D721Med (cell line): ENCODE measurements around the gene TWF1.
A peak's percentile ranks its signal among the peaks of the same experiment; 100 is the strongest.
"Not testable (repeated sequence)": the region's sequence is repeated elsewhere in the genome, so short reads cannot be mapped to it uniquely, and the experiment has no call there.

ENCODE experiments used
- DNase-seq: peaks from one replicate; pipeline ENCODE4 v3.0.0; 2011; ENCODE audit warnings: low spot score; ENCODE audit not compliant: insufficient read length
- FAIRE-seq: peaks from 2 replicates; lab custom pipeline; 2011; peaks lifted over from hg19 to GRCh38; lab: Jason Lieb, UNC
- TF ChIP-seq, protein P1 (sequence below): IDR thresholded peaks from 2 replicates; pipeline ENCODE4 v1.5.1; 2012; ENCODE audit warnings: mild to moderate bottlenecking, control low read depth; ENCODE audit not compliant: insufficient read depth; ENCODE audit errors: missing control alignments

The TWF1 gene

DNA sequence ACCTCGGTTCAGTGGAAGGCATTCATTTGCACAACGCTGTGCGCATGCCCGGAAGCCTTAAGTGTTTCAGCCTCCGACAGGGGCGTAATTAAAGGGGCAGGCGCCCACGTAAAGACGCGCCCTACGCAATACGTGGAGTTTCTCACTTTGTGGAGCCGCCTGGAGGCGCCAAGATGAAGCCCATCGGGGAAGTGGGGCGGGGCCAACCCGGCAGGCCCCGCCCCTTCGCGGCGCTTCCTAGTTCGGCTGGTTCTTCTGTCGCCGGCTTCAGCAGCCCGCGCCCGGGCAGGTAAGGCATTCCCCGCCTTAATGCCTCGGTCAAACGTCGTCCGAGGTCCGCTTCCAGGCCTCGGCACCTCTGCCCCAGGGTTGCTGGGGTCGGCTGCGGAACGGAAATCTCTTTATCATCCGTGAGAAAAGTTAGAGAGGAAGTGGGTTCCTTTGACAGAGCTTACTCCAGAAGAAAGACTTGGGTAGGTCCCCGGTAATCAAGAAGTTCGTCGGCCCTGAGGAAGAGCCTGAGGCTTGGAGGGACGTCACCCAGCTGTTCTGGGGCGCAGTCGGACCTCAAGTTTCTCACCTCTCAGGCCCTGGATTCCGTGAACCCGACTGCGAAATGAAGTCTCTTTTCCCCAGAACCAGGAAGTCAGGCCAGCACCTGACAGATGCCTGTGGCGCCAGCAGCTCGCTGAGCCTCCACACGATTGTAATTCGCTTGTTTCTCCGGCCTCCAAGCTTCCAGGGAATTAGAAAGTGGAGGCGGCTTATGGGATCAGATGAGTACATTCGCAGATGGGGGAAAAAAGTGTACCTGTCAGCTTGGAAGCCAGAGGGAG is 47.2 kb downstream of the TWF1 start, which contains the start of the genes IRAK4 and PUS7L:
Gene IRAK4, plus strand, starts transcription at position 224 of the 836 bp plus-strand sequence. CDS start 9,161 bp downstream, outside the sequence.
Gene PUS7L, minus strand, starts transcription at position 63 of the 836 bp plus-strand sequence. CDS start 3,545 bp downstream, outside the sequence.
- FAIRE-seq (no peak), DNase-seq (peak; percentile 58)
- TF ChIP-seq, protein P1, sequence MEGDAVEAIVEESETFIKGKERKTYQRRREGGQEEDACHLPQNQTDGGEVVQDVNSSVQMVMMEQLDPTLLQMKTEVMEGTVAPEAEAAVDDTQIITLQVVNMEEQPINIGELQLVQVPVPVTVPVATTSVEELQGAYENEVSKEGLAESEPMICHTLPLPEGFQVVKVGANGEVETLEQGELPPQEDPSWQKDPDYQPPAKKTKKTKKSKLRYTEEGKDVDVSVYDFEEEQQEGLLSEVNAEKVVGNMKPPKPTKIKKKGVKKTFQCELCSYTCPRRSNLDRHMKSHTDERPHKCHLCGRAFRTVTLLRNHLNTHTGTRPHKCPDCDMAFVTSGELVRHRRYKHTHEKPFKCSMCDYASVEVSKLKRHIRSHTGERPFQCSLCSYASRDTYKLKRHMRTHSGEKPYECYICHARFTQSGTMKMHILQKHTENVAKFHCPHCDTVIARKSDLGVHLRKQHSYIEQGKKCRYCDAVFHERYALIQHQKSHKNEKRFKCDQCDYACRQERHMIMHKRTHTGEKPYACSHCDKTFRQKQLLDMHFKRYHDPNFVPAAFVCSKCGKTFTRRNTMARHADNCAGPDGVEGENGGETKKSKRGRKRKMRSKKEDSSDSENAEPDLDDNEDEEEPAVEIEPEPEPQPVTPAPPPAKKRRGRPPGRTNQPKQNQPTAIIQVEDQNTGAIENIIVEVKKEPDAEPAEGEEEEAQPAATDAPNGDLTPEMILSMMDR: peak; percentile 50

DNA sequence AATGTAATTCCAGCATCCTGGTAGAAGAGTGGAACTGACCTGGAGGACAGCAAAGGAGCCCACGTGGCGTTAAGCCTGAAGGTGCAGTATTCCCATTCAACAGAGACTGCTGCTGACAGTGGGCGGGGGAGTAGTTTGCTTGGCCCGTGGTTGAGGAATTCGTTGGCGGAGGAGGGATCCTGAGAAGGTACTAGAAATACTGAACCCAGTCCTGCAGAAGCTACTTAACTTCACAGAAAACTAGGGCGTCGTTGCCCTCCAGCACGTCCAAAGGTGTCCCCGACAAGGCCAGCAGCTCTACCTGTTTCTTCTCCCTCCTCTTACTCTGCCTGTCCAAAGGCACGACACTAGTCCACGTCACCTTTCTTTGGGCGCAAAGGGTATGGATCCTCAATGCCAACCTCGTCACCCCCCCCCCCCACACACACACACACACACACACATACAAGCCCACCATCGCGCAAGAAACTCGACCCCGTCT is 47.8 kb downstream of the TWF1 start:
- FAIRE-seq (no peak), DNase-seq (no peak)
- TF ChIP-seq, protein P1: no peak

DNA sequence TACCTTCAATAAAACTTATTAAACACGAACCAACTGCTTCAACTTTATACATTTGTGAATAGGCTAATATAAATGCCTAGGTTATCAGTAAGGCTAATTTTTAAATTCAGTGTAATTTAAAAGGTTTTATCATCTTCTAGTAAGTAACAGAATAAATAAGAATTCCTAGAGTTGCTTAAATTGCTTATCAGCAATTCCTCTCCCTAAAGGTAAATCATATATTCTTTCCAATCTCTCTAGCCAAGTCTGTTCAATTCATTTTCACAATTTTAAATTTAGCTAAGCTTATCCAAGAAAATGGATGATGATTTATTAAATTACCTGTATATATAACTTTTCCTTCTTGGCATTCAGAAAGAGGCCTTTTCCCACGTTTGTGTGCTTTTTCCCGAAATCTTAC is 52.1 kb downstream of the TWF1 start:
- DNase-seq (no peak), FAIRE-seq (no peak)
- TF ChIP-seq, protein P1: no peak

DNA sequence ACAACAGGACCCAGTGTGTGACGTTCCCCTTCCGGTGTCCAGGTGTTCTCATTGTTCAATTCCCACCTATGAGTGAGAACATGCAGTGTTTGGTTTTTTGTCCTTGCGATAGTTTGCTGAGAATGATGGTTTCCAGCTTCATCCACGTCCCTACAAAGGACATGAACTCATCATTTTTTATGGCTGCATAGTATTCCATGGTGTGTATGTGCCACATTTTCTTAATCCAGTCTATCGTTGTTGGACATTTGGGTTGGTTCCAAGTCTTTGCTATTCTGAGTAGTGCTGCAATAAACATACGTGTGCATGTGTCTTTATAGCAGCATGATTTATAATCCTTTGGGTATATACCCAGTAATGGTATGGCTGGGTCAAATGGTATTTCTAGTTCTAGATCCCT is 54.8 kb downstream of the TWF1 start:
- not testable (repeated sequence) for DNase-seq, FAIRE-seq

DNA sequence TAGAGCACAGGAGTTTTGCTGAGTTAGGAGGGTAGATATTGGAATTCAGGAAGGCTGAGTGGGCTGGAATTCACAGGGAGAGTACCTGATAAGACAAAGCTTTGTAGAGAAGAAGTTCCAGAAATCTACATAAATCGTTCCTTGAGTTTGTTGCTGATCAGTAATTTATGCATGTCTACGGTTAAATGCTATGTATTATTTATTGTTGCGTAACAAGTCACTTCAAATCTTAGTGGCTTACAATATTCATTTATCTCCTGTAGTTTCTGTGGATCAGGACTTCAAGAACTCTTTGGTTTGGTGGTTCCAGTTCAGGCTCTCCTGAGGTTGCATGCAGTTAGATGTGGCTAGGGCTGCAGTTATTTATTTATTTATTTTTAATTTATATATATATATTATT is 55.3 kb downstream of the TWF1 start:
- DNase-seq: no peak
- TF ChIP-seq, protein P1: no peak
- FAIRE-seq: no peak

DNA sequence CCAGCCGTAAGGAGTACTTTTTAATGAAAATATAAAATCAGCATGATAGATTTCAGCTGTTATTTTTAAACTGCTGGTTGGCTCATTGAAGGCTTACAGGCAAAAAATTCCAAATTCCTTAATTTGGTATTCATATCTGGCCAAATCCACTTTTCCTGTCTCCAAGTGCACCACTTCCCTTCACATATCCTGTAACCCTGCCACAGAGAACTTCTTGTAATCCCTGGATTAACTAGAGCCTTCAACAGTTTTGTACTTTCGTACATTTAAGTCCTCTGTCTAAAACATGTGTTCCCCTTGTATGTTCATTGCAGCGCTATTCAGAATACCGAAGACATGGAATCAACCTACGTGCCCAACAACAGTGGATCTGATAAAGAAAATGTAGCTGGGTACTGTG is 57.1 kb downstream of the TWF1 start:
- DNase-seq (no peak), FAIRE-seq (no peak)
- TF ChIP-seq, protein P1: no peak

DNA sequence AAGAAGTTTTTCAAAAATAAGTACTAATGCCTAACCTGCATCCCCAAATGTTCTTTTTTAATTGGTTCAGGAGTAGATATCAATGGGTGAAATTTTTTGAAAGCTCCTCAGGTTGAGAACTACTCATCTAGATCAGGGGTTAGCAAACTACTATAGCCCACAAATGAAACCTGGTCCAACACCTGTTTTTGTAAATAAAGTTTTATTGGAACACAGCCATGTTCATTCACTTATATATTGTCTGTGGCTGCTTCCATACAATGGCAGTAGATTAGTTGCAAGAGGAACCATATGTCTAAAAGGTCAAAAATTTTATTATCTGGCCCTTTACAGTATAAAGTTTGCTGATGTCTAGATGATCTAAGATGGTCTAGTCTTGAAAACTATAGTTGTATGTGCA is 61.3 kb downstream of the TWF1 start:
- DNase-seq: no peak
- TF ChIP-seq, protein P1: no peak
- no peak for FAIRE-seq
